Measurements from ENCODE around the gene ATG14. TPM values are rescaled to one million over a fixed set of nuclear protein-coding genes. Genes with fewer than 3 reads are reported as not detected.

ATG14 gene
- total RNA-seq, 1 donor from 2014 or later = 5.0 TPM

- no peak for TF ChIP-seq CTCF (conservative IDR thresholded peaks at IDR 0.05; ENCODE audit: low read depth, low read length)
- no peak for DNase-seq (ENCODE audit: low read depth)
- H3K4me3 ChIP-seq (ENCODE audit: low read depth, low read length) = no peak overlapping the region
Measured at GRCh38 chr14:55370883-55371455, 40.7 kb downstream of the ATG14 start.

- no peak for TF ChIP-seq CTCF (conservative IDR thresholded peaks at IDR 0.05; ENCODE audit: low read depth, low read length)
- H3K4me3 ChIP-seq (ENCODE audit: low read depth, low read length) = no peak overlapping the region
- DNase-seq (ENCODE audit: low read depth) = no peak
Measured at GRCh38 chr14:55366271-55366670, 45.4 kb downstream of the ATG14 start.

- H3K4me3 ChIP-seq (ENCODE audit: low read depth, low read length) = no peak overlapping the region
- TF ChIP-seq CTCF (conservative IDR thresholded peaks at IDR 0.05; ENCODE audit: low read depth, low read length) = no peak
- DNase-seq (ENCODE audit: low read depth) = no peak
Measured at GRCh38 chr14:55361190-55361589, 50.4 kb downstream of the ATG14 start.

- TF ChIP-seq CTCF (conservative IDR thresholded peaks at IDR 0.05; ENCODE audit: low read depth, low read length) = no peak
- no peak overlapping the region for H3K4me3 ChIP-seq (ENCODE audit: low read depth, low read length)
- DNase-seq (ENCODE audit: low read depth) = no peak
Measured at GRCh38 chr14:55359307-55359706, 52.3 kb downstream of the ATG14 start.

GRCh38 chr14:55356913-55357312 lies 54.7 kb downstream of the ATG14 start:
- no peak for TF ChIP-seq CTCF (conservative IDR thresholded peaks at IDR 0.05; ENCODE audit: low read depth, low read length)
- no peak overlapping the region for H3K4me3 ChIP-seq (ENCODE audit: low read depth, low read length)
- DNase-seq (ENCODE audit: low read depth) = no peak

GRCh38 chr14:55355922-55356321 lies 55.7 kb downstream of the ATG14 start:
- H3K4me3 ChIP-seq (ENCODE audit: low read depth, low read length) = no peak overlapping the region
- DNase-seq (ENCODE audit: low read depth) = no peak
- TF ChIP-seq CTCF (conservative IDR thresholded peaks at IDR 0.05; ENCODE audit: low read depth, low read length) = no peak

GRCh38 chr14:55354500-55354899 lies 57.1 kb downstream of the ATG14 start:
- H3K4me3 ChIP-seq (ENCODE audit: low read depth, low read length) = no peak overlapping the region
- DNase-seq (ENCODE audit: low read depth) = no peak
- TF ChIP-seq CTCF (conservative IDR thresholded peaks at IDR 0.05; ENCODE audit: low read depth, low read length) = peak; percentile 86
